K562 (cell line): Measurements from ENCODE around the gene RXRA.

Experiments
- CEBPB ChIP-seq: fragments of 450-650 bp; IDR thresholded peaks from 2 replicates; pipeline ENCODE4 v1.6.1; 2016; ENCODE audit warnings: missing genetic modification characterization, missing compliant biosample characterization
- CTCF ChIP-seq, 3 experiments: IDR thresholded peaks in 2 of 3; conservative IDR thresholded peaks in 1 of 3; 2 replicates each; pipeline ENCODE4 v1.5.1; 2011 to 2012; ENCODE audit warnings: low read length in 3 of 3, mild to moderate bottlenecking in 3 of 3, control low read depth in 2 of 3, improper control_type of control experiment in 1 of 3, inconsistent platforms in 1 of 3, low read depth in 1 of 3, mixed read lengths in 1 of 3, moderate library complexity in 1 of 3; ENCODE audit not compliant: insufficient read depth in 2 of 3
- FOXP4 ChIP-seq: sonication (generic); formaldehyde crosslinking; IDR thresholded peaks from 2 replicates; pipeline ENCODE4 v1.8.0; 2022; ENCODE audit warnings: mild to moderate bottlenecking, missing genetic modification reagents, borderline replicate concordance
- JUNB ChIP-seq: fragments of 450-650 bp; formaldehyde crosslinking; conservative IDR thresholded peaks from 2 replicates; pipeline ENCODE4 v1.4.0; 2020; ENCODE audit warnings: mild to moderate bottlenecking
- NUFIP1 ChIP-seq: fragments of 450-650 bp; IDR thresholded peaks from 2 replicates; pipeline ENCODE4 v1.6.1; 2018; ENCODE audit not compliant: partially characterized antibody
- POLR2A ChIP-seq: fragments of 450-650 bp; conservative IDR thresholded peaks from 2 replicates; pipeline ENCODE4 v1.6.1; 2016
- ZBED1 ChIP-seq: IDR thresholded peaks from 2 replicates; pipeline ENCODE4 v1.6.1; 2014
- ZBTB33 ChIP-seq: sonication (generic); formaldehyde crosslinking; IDR thresholded peaks from 2 replicates; pipeline ENCODE4 v1.8.1; 2023; ENCODE audit warnings: mild to moderate bottlenecking, missing genetic modification reagents
- ZNF280A ChIP-seq: fragments of 450-650 bp; IDR thresholded peaks from 2 replicates; pipeline ENCODE4 v1.6.1; 2018; ENCODE audit warnings: mild to moderate bottlenecking, low read depth; ENCODE audit not compliant: partially characterized antibody

GRCh38 chr9:134299883-134300282 is 26.4 kb upstream of the RXRA start:
- TF ChIP-seq CTCF (IDR thresholded peaks at IDR 0.05 in 2 of 3, conservative IDR thresholded peaks at IDR 0.05 in 1 of 3; ENCODE audit: insufficient read depth in 2 of 3, low read depth in 1 of 3, low read length in 3 of 3) (no peak), NUFIP1 (no peak), ZNF280A (no peak), JUNB (CRISPR knock-in tag) (no peak), CEBPB (no peak), FOXP4 (CRISPR knock-in tag) (no peak), ZBED1 (no peak), ZBTB33 (no peak), POLR2A (no peak)
